Measurements from ENCODE around the gene STK4. TPM values are rescaled to one million over a fixed set of nuclear protein-coding genes. Genes with fewer than 3 reads are reported as not detected.

STK4 gene
- total RNA-seq, 1 donor from 2014 or later: 24.4 TPM

GRCh38 chr20:44954211-44954610 lies 12.1 kb upstream of the STK4 start:
- no peak for DNase-seq

- no peak for DNase-seq
Measured at GRCh38 chr20:44955270-44955669, 11.0 kb upstream of the STK4 start.

- DNase-seq: no peak
Measured at GRCh38 chr20:44956410-44956809, 9.9 kb upstream of the STK4 start.

GRCh38 chr20:44958276-44958675 lies 8.0 kb upstream of the STK4 start:
- DNase-seq: no peak

- DNase-seq: peak; percentile 12
Measured at GRCh38 chr20:44959082-44959637, 7.2 kb upstream of the STK4 start.

- DNase-seq: peak; percentile 52
Measured at GRCh38 chr20:44959638-44960102, 6.6 kb upstream of the STK4 start.

GRCh38 chr20:44960103-44960852 lies 6.0 kb upstream of the STK4 start, which contains the start of gene TOMM34:
Gene TOMM34, minus strand, starts transcription at chr20:44960397. Its CDS starts 64 bp downstream, at chr20:44960333.
- DNase-seq: peak; percentile 97

- no peak for DNase-seq
Measured at GRCh38 chr20:44961011-44961869, 5.1 kb upstream of the STK4 start.

- DNase-seq: no peak
Measured at GRCh38 chr20:44961870-44962267, 4.4 kb upstream of the STK4 start.

GRCh38 chr20:44962483-44962882 lies 3.8 kb upstream of the STK4 start:
- no peak for DNase-seq

- no peak for DNase-seq
Measured at GRCh38 chr20:44963325-44964215, 2.7 kb upstream of the STK4 start.

GRCh38 chr20:44965651-44966029 lies 672 bp upstream of the STK4 start:
- no peak for DNase-seq

- DNase-seq: no peak
Measured at GRCh38 chr20:44967207-44967807, 995 bp downstream of the STK4 start.

- no peak for DNase-seq
Measured at GRCh38 chr20:44969300-44969894, 3.1 kb downstream of the STK4 start.

- no peak for DNase-seq
Measured at GRCh38 chr20:44970243-44970757, 4.0 kb downstream of the STK4 start.

- no peak for DNase-seq
Measured at GRCh38 chr20:44973053-44973452, 6.7 kb downstream of the STK4 start.

- DNase-seq: no peak
Measured at GRCh38 chr20:44976698-44977097, 10.4 kb downstream of the STK4 start.

- DNase-seq: no peak
Measured at GRCh38 chr20:44979090-44979621, 12.8 kb downstream of the STK4 start.

GRCh38 chr20:44981736-44982406 lies 15.6 kb downstream of the STK4 start:
- no peak for DNase-seq

GRCh38 chr20:44983093-44983674 lies 16.9 kb downstream of the STK4 start:
- DNase-seq: no peak
